Esophagus muscularis mucosa (tissue), 4 donors: ENCODE results near the gene MBD6.

Experiments
- CTCF ChIP-seq, 3 experiments: fragments of 200-600 bp in 2 of 3; fragments of 450-650 bp in 1 of 3; sonication (generic) in 2 of 3; IDR thresholded peaks; one replicate each; pipeline ENCODE4 v1.5.1; 2017 to 2019; ENCODE audit warnings: antibody characterized with exemption in 3 of 3, mild to moderate bottlenecking in 2 of 3, moderate library complexity in 1 of 3
- EP300 ChIP-seq: sonication (generic); formaldehyde crosslinking; IDR thresholded peaks from one replicate; pipeline ENCODE4 v1.6.1; 2017; ENCODE audit warnings: antibody characterized with exemption
- POLR2A ChIP-seq: fragments of 450-650 bp; IDR thresholded peaks from one replicate; pipeline ENCODE4 v1.6.1; 2017; ENCODE audit warnings: antibody characterized with exemption, moderate library complexity, mild to moderate bottlenecking, low read depth
- POLR2AphosphoS5 ChIP-seq, 2 donors: sonication (generic); formaldehyde crosslinking; IDR thresholded peaks; one replicate each; pipeline ENCODE4 v1.6.1; 2017; ENCODE audit warnings: antibody characterized with exemption in 2 of 2

- TF ChIP-seq POLR2A (peak; percentile 16), CTCF (IDR thresholded peaks at IDR 0.05) (peak in 2 of 3 experiments; percentile 5 to 9), POLR2AphosphoS5 (IDR thresholded peaks at IDR 0.05) (peak; percentile 80 to 81), EP300 (no peak)
Observed at GRCh38 chr12:57546438-57547287, 24.0 kb downstream of the MBD6 start, which contains the start of gene DCTN2.
